T-helper 17 cell (primary cell): ENCODE data around the gene SUN5. TPM values are rescaled to one million over a fixed set of nuclear protein-coding genes. Genes with fewer than 3 reads are reported as not detected.
A peak's percentile ranks its signal among the peaks of the same experiment; 100 is the strongest.
"Not testable (repeated sequence)": the region's sequence is repeated elsewhere in the genome, so short reads cannot be mapped to it uniquely, and the experiment has no call there.

Experiments
- ATAC-seq: fragments of 150-1000 bp; cut with Tn5 transposase; 2 replicates; pipeline ENCODE4 v1.10.0; 2021; ENCODE audit warnings: mild to moderate bottlenecking, moderate library complexity
- DNase-seq, 3 donors: peaks; one replicate each; pipeline versions ENCODE4 v3.0.0 to v3.0.0-alpha.2; 2020 to 2021
- H3K9me3 ChIP-seq: one replicate; pipeline ENCODE4 v1.7.0; 2013; ENCODE audit warnings: low read length, mild to moderate bottlenecking; ENCODE audit not compliant: control insufficient read depth, poor library complexity, severe bottlenecking
- H3K27ac Mint-ChIP-seq: one replicate; pipeline ENCODE4 v1.8.0; 2022; ENCODE audit warnings: mild to moderate bottlenecking, moderate library complexity, mixed read lengths
- H3K27me3 Mint-ChIP-seq: one replicate; pipeline ENCODE4 v1.8.0; 2022; ENCODE audit warnings: mixed read lengths
- H3K36me3 Mint-ChIP-seq: one replicate; pipeline ENCODE4 v1.8.0; 2022; ENCODE audit warnings: low read depth, mixed read lengths
- H3K4me1 Mint-ChIP-seq: one replicate; pipeline ENCODE4 v1.8.0; 2022; ENCODE audit warnings: mild to moderate bottlenecking, mixed read lengths
- H3K4me3 Mint-ChIP-seq: one replicate; pipeline ENCODE4 v1.8.0; 2022; ENCODE audit warnings: mild to moderate bottlenecking, moderate library complexity, mixed read lengths
- total RNA-seq, 4 donors: library from RNA in 2 of 4; stranded (reverse) in 2 of 4; gene quantifications; one replicate each; pipeline ENCODE4 v1.2.3 and lab custom pipeline; 2022 to 2026

SUN5 gene
- total RNA-seq, 2 donors from 2014 or later: not detected

GRCh38 chr20:32976746-32977145 is 27.5 kb downstream of the SUN5 start:
- no peaks in the 10 kb centered on the region for H3K27me3 Mint-ChIP-seq
- H3K36me3 Mint-ChIP-seq: no peaks in the 10 kb centered on the region
- H3K9me3 ChIP-seq: no peaks in the 10 kb centered on the region
- no peak overlapping the region for H3K27ac Mint-ChIP-seq
- DNase-seq (no peak), ATAC-seq (no peak)
- peak overlapping the region; percentile 66 for H3K4me3 Mint-ChIP-seq
- H3K4me1 Mint-ChIP-seq: peaks cover 20% of the 10 kb centered on the region

GRCh38 chr20:32975698-32976674 is 28.2 kb downstream of the SUN5 start:
- H3K4me1 Mint-ChIP-seq: peaks cover 18% of the 10 kb centered on the region
- H3K27ac Mint-ChIP-seq: no peak overlapping the region
- H3K4me3 Mint-ChIP-seq: peak overlapping the region; percentile 66
- ATAC-seq (no peak), DNase-seq (no peak)
- no peaks in the 10 kb centered on the region for H3K36me3 Mint-ChIP-seq
- no peaks in the 10 kb centered on the region for H3K9me3 ChIP-seq
- H3K27me3 Mint-ChIP-seq: no peaks in the 10 kb centered on the region

- H3K27me3 Mint-ChIP-seq, DNase-seq, ATAC-seq, H3K27ac Mint-ChIP-seq, H3K9me3 ChIP-seq, H3K36me3 Mint-ChIP-seq, H3K4me3 Mint-ChIP-seq: not testable (repeated sequence)
- peaks cover 22% of the 10 kb centered on the region for H3K4me1 Mint-ChIP-seq
Observed at GRCh38 chr20:32975121-32975520, 29.1 kb downstream of the SUN5 start.

GRCh38 chr20:32974204-32975064 is 29.8 kb downstream of the SUN5 start:
- not testable (repeated sequence) for H3K27me3 Mint-ChIP-seq, H3K36me3 Mint-ChIP-seq, ATAC-seq, H3K27ac Mint-ChIP-seq, H3K9me3 ChIP-seq, DNase-seq
- peak overlapping the region; percentile 13 for H3K4me3 Mint-ChIP-seq
- peaks cover 27% of the 10 kb centered on the region for H3K4me1 Mint-ChIP-seq

GRCh38 chr20:32973077-32973717 is 31.0 kb downstream of the SUN5 start:
- no peak for ATAC-seq
- Mint-ChIP-seq H3K4me1 (peaks cover 34% of the 10 kb centered on the region), H3K27ac (no peak overlapping the region), H3K36me3 (no peaks in the 10 kb centered on the region), H3K27me3 (no peaks in the 10 kb centered on the region), H3K4me3 (no peak overlapping the region)
- no peak for DNase-seq
- H3K9me3 ChIP-seq: no peaks in the 10 kb centered on the region

GRCh38 chr20:32972181-32973076 is 31.8 kb downstream of the SUN5 start:
- H3K36me3 Mint-ChIP-seq: no peaks in the 10 kb centered on the region
- H3K4me3 Mint-ChIP-seq: no peak overlapping the region
- peaks cover 42% of the 10 kb centered on the region for H3K4me1 Mint-ChIP-seq
- ATAC-seq (peak; percentile 82), DNase-seq (peak; percentile 63 to 77 (median 73))
- H3K9me3 ChIP-seq: no peaks in the 10 kb centered on the region
- H3K27ac Mint-ChIP-seq: no peak overlapping the region
- no peaks in the 10 kb centered on the region for H3K27me3 Mint-ChIP-seq

- no peaks in the 10 kb centered on the region for H3K9me3 ChIP-seq
- Mint-ChIP-seq H3K4me1 (peaks cover 47% of the 10 kb centered on the region), H3K27me3 (no peaks in the 10 kb centered on the region), H3K27ac (no peak overlapping the region), H3K4me3 (no peak overlapping the region), H3K36me3 (no peaks in the 10 kb centered on the region)
- ATAC-seq: peak; percentile 19
- no peak for DNase-seq
Observed at GRCh38 chr20:32971703-32972161, 32.5 kb downstream of the SUN5 start.

GRCh38 chr20:32970973-32971300 is 33.3 kb downstream of the SUN5 start:
- ATAC-seq (no peak), DNase-seq (no peak)
- no peaks in the 10 kb centered on the region for H3K27me3 Mint-ChIP-seq
- H3K9me3 ChIP-seq: no peaks in the 10 kb centered on the region
- peak overlapping the region; percentile 72 for H3K4me3 Mint-ChIP-seq
- no peaks in the 10 kb centered on the region for H3K36me3 Mint-ChIP-seq
- H3K27ac Mint-ChIP-seq: no peak overlapping the region
- H3K4me1 Mint-ChIP-seq: peaks cover 50% of the 10 kb centered on the region

GRCh38 chr20:32970115-32970972 is 33.9 kb downstream of the SUN5 start:
- H3K27me3 Mint-ChIP-seq: no peaks in the 10 kb centered on the region
- ATAC-seq: no peak
- no peaks in the 10 kb centered on the region for H3K9me3 ChIP-seq
- no peak overlapping the region for H3K27ac Mint-ChIP-seq
- H3K4me3 Mint-ChIP-seq: peak overlapping the region; percentile 72
- no peaks in the 10 kb centered on the region for H3K36me3 Mint-ChIP-seq
- H3K4me1 Mint-ChIP-seq: peaks cover 48% of the 10 kb centered on the region
- DNase-seq: no peak

GRCh38 chr20:32969356-32970114 is 34.7 kb downstream of the SUN5 start:
- Mint-ChIP-seq H3K36me3 (no peaks in the 10 kb centered on the region), H3K4me3 (peak overlapping the region; percentile 72), H3K4me1 (peaks cover 49% of the 10 kb centered on the region), H3K27me3 (no peaks in the 10 kb centered on the region), H3K27ac (no peak overlapping the region)
- H3K9me3 ChIP-seq: no peaks in the 10 kb centered on the region
- ATAC-seq (no peak), DNase-seq (no peak)
